ENCODE measurements around the gene SNX33.
"Not testable (repeated sequence)": the region's sequence is repeated elsewhere in the genome, so short reads cannot be mapped to it uniquely, and the experiment has no call there.

DNA sequence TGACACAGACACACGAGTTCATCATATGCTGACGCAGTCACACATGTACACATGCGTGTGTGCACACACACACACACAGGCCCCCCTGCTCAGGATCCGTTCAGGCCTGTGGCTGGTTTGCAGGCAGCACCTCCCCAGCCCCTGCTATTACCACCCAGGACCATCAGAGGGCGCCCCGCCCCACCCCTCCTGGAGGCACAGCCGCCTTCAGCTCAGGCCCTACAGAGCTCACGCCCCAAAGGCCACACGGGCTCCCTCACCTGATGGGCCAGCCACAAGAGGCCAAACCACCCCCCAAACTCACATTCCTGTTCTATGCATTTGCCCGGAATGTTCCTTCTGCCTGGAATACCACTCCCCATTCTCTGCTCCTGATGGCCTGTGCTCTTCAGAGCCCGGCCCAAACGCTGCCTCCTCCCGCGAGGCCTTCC is 38.5 kb downstream of the SNX33 start:
- TF ChIP-seq, protein P1, sequence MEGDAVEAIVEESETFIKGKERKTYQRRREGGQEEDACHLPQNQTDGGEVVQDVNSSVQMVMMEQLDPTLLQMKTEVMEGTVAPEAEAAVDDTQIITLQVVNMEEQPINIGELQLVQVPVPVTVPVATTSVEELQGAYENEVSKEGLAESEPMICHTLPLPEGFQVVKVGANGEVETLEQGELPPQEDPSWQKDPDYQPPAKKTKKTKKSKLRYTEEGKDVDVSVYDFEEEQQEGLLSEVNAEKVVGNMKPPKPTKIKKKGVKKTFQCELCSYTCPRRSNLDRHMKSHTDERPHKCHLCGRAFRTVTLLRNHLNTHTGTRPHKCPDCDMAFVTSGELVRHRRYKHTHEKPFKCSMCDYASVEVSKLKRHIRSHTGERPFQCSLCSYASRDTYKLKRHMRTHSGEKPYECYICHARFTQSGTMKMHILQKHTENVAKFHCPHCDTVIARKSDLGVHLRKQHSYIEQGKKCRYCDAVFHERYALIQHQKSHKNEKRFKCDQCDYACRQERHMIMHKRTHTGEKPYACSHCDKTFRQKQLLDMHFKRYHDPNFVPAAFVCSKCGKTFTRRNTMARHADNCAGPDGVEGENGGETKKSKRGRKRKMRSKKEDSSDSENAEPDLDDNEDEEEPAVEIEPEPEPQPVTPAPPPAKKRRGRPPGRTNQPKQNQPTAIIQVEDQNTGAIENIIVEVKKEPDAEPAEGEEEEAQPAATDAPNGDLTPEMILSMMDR (IDR thresholded peaks at IDR 0.05): peak; percentile 66 to 90 (median 80)
- not testable (repeated sequence) for TF ChIP-seq POLR2A (IDR thresholded peaks at IDR 0.05)

Data from heart left ventricle (tissue), 13 donors.